Mucosa of descending colon (tissue), 3 donors: Measurements from ENCODE around the gene FOXP2. TPM values are rescaled to one million over a fixed set of nuclear protein-coding genes. Genes with fewer than 3 reads are reported as not detected.

ENCODE experiments used
- ATAC-seq: fragments of 200-7000 bp; cut with Tn5 transposase; one replicate; pipeline ENCODE4 v1.9.1; 2020; ENCODE audit warnings: mild to moderate bottlenecking, moderate library complexity
- DNase-seq, 3 donors: peaks; one replicate each; pipeline ENCODE4 v3.0.0-alpha.2; 2020
- H3K36me3 ChIP-seq: fragments of 200-600 bp; one replicate; pipeline ENCODE4 v1.8.0; 2021; ENCODE audit warnings: low read depth, mild to moderate bottlenecking
- H3K4me1 ChIP-seq: fragments of 200-600 bp; one replicate; pipeline ENCODE4 v1.8.0; 2021; ENCODE audit warnings: low read depth, mild to moderate bottlenecking
- H3K4me3 ChIP-seq: fragments of 200-600 bp; one replicate; pipeline ENCODE4 v1.8.0; 2021; ENCODE audit warnings: mild to moderate bottlenecking
- H3K9me3 ChIP-seq: fragments of 200-600 bp; one replicate; pipeline ENCODE4 v1.8.0; 2021; ENCODE audit warnings: mild to moderate bottlenecking
- intact Hi-C, 2 donors: fragments of 100-400 bp; cut with DNase I in 1 of 2; cut with micrococcal nuclease in 1 of 2; formaldehyde crosslinking; loops; one replicate each; pipeline versions ENCODE4 v1.11.0 to v1.11.1; 2022; cut with DNase I, micrococcal nuclease
- total RNA-seq, 3 donors: library from RNA; stranded (reverse); fragmentation: NEBNext Ultra II Directional in 2 of 3; extraction: Animal tissue kit (Norgen Biotek cat#: 25700) in 2 of 3; gene quantifications; one replicate each; pipeline versions ENCODE4 v1.2.1 to v1.2.4, GENCODE V29; 2021 to 2023
- TF ChIP-seq, protein P1 (sequence below): fragments of 200-600 bp; IDR thresholded peaks from one replicate; pipeline ENCODE4 v1.8.0; 2022; ENCODE audit warnings: antibody characterized with exemption, mild to moderate bottlenecking
- donor health status: DM: no; HTN: no; CAD: no; lungs with moderate emphysema.
- donor health status: DM: no; HTN: no; CAD: no.
- donor health status: DM: no; HTN: yes; CAD: no.

Gene FOXP2
- total RNA-seq, 3 donors from 2014 or later, result 14.9 to 88.0 (median 17.2) TPM

DNA sequence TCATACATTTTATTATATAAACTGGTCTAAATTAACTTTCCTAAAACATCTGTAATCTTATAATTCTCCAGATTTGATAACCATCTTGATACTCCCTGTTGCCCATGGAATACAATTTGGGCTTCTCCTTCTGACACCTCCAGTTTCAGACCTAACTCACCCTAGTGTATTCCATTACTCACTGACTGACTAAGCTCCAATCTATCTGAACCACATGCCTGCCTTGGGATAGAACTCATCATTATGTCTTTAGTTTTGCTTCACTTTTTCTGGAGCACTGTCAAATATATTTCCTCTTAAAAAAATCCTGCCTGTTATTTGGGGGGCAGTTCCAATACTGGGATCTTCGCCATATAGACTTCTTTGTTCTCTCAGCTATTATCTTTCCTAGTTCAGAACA lies 4.9 kb upstream of the FOXP2 start:
- Histone ChIP-seq H3K9me3 (no peaks in the 10 kb centered on the region), H3K4me3 (no peak overlapping the region), H3K36me3 (no peaks in the 10 kb centered on the region), H3K4me1 (peaks cover 18% of the 10 kb centered on the region)
- intact Hi-C loops, result no loop called here
- TF ChIP-seq, protein P1, sequence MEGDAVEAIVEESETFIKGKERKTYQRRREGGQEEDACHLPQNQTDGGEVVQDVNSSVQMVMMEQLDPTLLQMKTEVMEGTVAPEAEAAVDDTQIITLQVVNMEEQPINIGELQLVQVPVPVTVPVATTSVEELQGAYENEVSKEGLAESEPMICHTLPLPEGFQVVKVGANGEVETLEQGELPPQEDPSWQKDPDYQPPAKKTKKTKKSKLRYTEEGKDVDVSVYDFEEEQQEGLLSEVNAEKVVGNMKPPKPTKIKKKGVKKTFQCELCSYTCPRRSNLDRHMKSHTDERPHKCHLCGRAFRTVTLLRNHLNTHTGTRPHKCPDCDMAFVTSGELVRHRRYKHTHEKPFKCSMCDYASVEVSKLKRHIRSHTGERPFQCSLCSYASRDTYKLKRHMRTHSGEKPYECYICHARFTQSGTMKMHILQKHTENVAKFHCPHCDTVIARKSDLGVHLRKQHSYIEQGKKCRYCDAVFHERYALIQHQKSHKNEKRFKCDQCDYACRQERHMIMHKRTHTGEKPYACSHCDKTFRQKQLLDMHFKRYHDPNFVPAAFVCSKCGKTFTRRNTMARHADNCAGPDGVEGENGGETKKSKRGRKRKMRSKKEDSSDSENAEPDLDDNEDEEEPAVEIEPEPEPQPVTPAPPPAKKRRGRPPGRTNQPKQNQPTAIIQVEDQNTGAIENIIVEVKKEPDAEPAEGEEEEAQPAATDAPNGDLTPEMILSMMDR, result no peak
- ATAC-seq, result no peak
- DNase-seq, result no peak

- ATAC-seq (no peak), DNase-seq (no peak)
- Histone ChIP-seq H3K36me3 (no peaks in the 10 kb centered on the region), H3K4me1 (peaks cover 19% of the 10 kb centered on the region), H3K9me3 (no peaks in the 10 kb centered on the region), H3K4me3 (no peak overlapping the region)
- TF ChIP-seq, protein P1, result no peak
- intact Hi-C loops, result no loop called here
Measured at GRCh38 chr7:114412548-114412947, 2.1 kb upstream of the FOXP2 start.

GRCh38 chr7:114413761-114414155 lies 857 bp upstream of the FOXP2 start:
- intact Hi-C loops, result loop anchor here in 1 of 2 donors (2.0 kb wide), 1 partner anchor 331 kb away; no protein-coding TSS in a partner anchor
- TF ChIP-seq, protein P1, result no peak
- peaks cover 16% of the 10 kb centered on the region for H3K4me1 ChIP-seq
- no peak for DNase-seq
- ATAC-seq, result peak; percentile 44
- no peaks in the 10 kb centered on the region for H3K36me3 ChIP-seq
- H3K4me3 ChIP-seq, result no peak overlapping the region
- H3K9me3 ChIP-seq, result no peaks in the 10 kb centered on the region

DNA sequence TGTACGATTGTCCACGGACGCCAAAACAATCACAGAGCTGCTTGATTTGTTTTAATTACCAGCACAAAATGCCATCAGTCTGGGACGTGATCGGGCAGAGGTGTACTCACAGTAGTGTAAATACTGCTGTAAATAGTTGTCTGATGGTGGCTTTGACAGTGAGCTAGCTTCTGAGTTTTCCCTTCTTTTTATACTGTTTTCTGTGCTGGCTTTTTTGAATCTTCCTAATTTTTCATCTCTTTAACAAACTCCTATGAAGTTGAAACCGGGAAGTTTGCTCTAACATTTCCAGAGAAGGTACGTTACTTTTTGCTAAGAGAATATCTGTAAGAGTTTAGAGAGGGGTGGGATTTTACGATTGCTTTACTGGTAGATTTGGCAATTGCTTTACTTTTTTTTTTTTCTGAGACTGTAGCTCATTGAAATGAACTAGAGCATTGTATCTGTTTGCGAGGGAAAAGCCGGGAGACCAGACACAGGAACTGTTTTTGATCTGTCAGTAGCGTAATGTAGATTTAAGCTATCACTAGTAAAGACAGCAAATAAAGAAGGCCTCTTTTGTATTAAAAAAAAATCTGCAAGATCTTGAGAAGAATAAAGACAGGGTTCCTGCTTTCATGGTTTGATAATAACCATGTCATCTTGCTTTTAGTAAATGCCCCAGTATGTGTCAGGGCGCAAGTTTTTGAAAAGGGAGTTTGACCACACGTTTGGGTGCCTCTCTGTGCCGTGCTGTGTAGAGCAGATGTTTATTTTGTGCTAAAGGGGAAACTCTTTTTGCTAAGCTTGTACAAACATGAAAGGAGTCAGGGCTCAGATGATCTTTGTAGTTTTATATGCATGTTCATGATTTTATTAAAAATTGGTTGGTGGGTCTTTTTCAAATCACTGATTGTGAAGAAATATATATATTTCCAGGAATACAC lies 712 bp downstream of the FOXP2 start:
- TF ChIP-seq, protein P1, result no peak
- peak; percentile 50 for ATAC-seq
- no peak overlapping the region for H3K4me3 ChIP-seq
- no peaks in the 10 kb centered on the region for H3K9me3 ChIP-seq
- intact Hi-C loops, result loop anchor here (2.0 to 5.0 kb wide), 2 partner anchors 328 to 333 kb away; no protein-coding TSS in a partner anchor
- H3K4me1 ChIP-seq, result peaks cover 16% of the 10 kb centered on the region
- no peak for DNase-seq
- H3K36me3 ChIP-seq, result no peaks in the 10 kb centered on the region

DNA sequence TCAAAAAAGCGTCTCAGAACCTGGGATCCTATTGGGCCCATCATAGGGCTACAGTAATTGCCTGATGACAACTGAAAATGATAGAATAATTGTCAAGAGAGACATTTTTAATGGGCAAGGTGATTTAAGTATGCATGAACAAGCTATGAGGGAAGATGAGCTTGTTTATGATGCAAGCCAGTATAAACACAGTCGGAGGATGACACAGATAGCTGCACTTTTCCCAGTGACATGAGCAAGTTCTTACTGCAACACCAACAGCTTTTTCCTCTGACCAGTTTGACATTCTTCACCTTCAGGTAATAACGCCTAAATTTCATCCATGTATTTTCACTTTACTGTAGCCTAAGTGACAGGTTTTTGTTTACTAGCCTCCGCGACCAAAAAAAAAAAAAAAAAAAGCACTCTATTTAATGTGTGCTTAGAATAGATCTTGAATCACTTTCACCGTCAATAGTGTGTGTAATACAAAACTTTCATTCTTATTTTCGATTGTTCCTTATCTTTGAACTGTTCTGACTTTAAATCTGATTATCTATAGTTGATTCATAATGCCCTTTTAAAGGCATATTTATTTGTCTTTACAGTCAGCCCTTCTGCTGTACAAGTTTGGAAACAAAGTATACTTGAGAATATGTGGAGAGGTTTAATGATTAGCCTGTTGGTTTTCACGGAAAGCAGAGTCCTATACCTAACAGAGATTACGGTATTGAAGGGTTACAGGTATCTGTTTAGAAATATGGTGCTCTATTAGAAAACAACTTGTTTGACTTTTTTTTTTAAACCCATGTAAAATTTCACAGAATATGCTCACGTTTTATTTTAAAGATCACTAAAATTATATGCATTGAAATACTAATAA lies 1.7 kb downstream of the FOXP2 start:
- H3K4me1 ChIP-seq, result peaks cover 16% of the 10 kb centered on the region
- no peaks in the 10 kb centered on the region for H3K9me3 ChIP-seq
- intact Hi-C loops, result loop anchor here in 1 of 2 donors (5.0 kb wide), 1 partner anchor 329 kb away; no protein-coding TSS in a partner anchor
- H3K36me3 ChIP-seq, result no peaks in the 10 kb centered on the region
- TF ChIP-seq, protein P1, result no peak
- ATAC-seq (no peak), DNase-seq (no peak)
- no peak overlapping the region for H3K4me3 ChIP-seq
